GM23338 (cell line): ENCODE measurements around the gene FRG2. TPM values are rescaled to one million over a fixed set of nuclear protein-coding genes. Genes with fewer than 3 reads are reported as not detected.
"Not testable (repeated sequence)": the region's sequence is repeated elsewhere in the genome, so short reads cannot be mapped to it uniquely, and the experiment has no call there.

Experiments
- ATAC-seq: fragments of 200-7000 bp; cut with Tn5 transposase; 3 replicates; pipeline ENCODE4 v1.9.1; 2020
- DNase-seq: peaks from one replicate; pipeline ENCODE4 v3.0.0-alpha.2; 2015; ENCODE audit warnings: low spot score
- H2AFZ ChIP-seq: fragments of 200-600 bp; sonication (generic); 2 replicates; pipeline ENCODE4 v1.8.0; 2016; ENCODE audit warnings: antibody characterized with exemption, mild to moderate bottlenecking, moderate library complexity
- H3F3A ChIP-seq: fragments of 200-600 bp; sonication (generic); replicated peaks from 2 replicates; pipeline ENCODE4 v1.8.0; 2017; ENCODE audit warnings: antibody characterized with exemption, mixed run types, low read depth
- H3K27ac ChIP-seq: fragments of 200-600 bp; sonication (generic); 2 replicates; pipeline ENCODE4 v1.6.1; 2016; ENCODE audit warnings: low read depth
- H3K27me3 ChIP-seq: fragments of 200-600 bp; sonication (generic); 2 replicates; pipeline ENCODE4 v1.8.0; 2016; ENCODE audit warnings: mild to moderate bottlenecking, mixed run types, moderate library complexity; ENCODE audit not compliant: insufficient read depth
- H3K36me3 ChIP-seq: fragments of 200-600 bp; sonication (generic); 2 replicates; pipeline ENCODE4 v1.8.0; 2016; ENCODE audit warnings: mild to moderate bottlenecking; ENCODE audit not compliant: insufficient read depth
- H3K4me1 ChIP-seq: fragments of 200-600 bp; sonication (generic); 2 replicates; pipeline ENCODE4 v1.8.0; 2016; ENCODE audit warnings: mild to moderate bottlenecking, moderate library complexity; ENCODE audit not compliant: insufficient read depth
- H3K4me2 ChIP-seq: fragments of 200-600 bp; sonication (generic); 2 replicates; pipeline ENCODE4 v1.7.1; 2017; ENCODE audit warnings: mixed run types
- H3K4me3 ChIP-seq: fragments of 200-600 bp; sonication (generic); 2 replicates; pipeline ENCODE4 v1.6.1; 2016; ENCODE audit warnings: mixed run types
- H3K79me2 ChIP-seq: fragments of 200-600 bp; sonication (generic); replicated peaks from 2 replicates; pipeline ENCODE4 v1.8.0; 2017; ENCODE audit warnings: mild to moderate bottlenecking; ENCODE audit not compliant: insufficient read depth
- H3K9me2 ChIP-seq: fragments of 200-600 bp; sonication (generic); 2 replicates; pipeline ENCODE4 v1.8.0; 2017; ENCODE audit not compliant: insufficient read depth
- H4K20me1 ChIP-seq: fragments of 200-600 bp; sonication (generic); replicated peaks from 2 replicates; pipeline ENCODE4 v1.8.0; 2017; ENCODE audit warnings: mild to moderate bottlenecking; ENCODE audit not compliant: insufficient read depth
- H3K27ac Mint-ChIP-seq: 2 replicates; pipeline ENCODE4 v1.8.0; 2020; ENCODE audit warnings: inconsistent platforms, mild to moderate bottlenecking, moderate library complexity, mixed read lengths
- H3K27me3 Mint-ChIP-seq: 3 replicates; pipeline ENCODE4 v1.8.0; 2022; ENCODE audit warnings: low read depth, mild to moderate bottlenecking, moderate library complexity, mixed read lengths, inconsistent platforms; ENCODE audit not compliant: insufficient read depth, poor library complexity
- H3K36me3 Mint-ChIP-seq: 3 replicates; pipeline ENCODE4 v1.8.0; 2021; ENCODE audit warnings: low read depth, mild to moderate bottlenecking, inconsistent platforms, moderate library complexity, mixed read lengths
- H3K4me1 Mint-ChIP-seq: 3 replicates; pipeline ENCODE4 v1.8.0; 2020; ENCODE audit warnings: mild to moderate bottlenecking, inconsistent platforms, mixed read lengths
- H3K4me3 Mint-ChIP-seq: 3 replicates; pipeline ENCODE4 v1.8.0; 2021; ENCODE audit warnings: moderate library complexity, mild to moderate bottlenecking, inconsistent platforms, mixed read lengths
- H3K9me3 Mint-ChIP-seq: 3 replicates; pipeline ENCODE4 v1.8.0; 2020; ENCODE audit warnings: moderate library complexity, mild to moderate bottlenecking, inconsistent platforms, mixed read lengths
- CTCF ChIP-seq, 2 experiments: fragments of 200-600 bp in 1 of 2; sonication (generic) in 1 of 2; conservative IDR thresholded peaks; 2 replicates each; pipeline versions ENCODE4 v1.5.1 to v1.6.1; 2016 to 2017; ENCODE audit warnings: antibody characterized with exemption in 2 of 2, low read depth in 2 of 2, mild to moderate bottlenecking in 2 of 2, moderate library complexity in 1 of 2
- POLR2AphosphoS5 ChIP-seq: IDR thresholded peaks from 2 replicates; pipeline ENCODE4 v1.6.1; 2016; ENCODE audit warnings: antibody characterized with exemption, low read depth
- STAT1 ChIP-seq: IDR thresholded peaks from one replicate; pipeline ENCODE4 v1.6.1; 2016; ENCODE audit warnings: antibody characterized with exemption; ENCODE audit not compliant: unreplicated experiment
- ZNF331 ChIP-seq: fragments of 250-450 bp; sonication (Bioruptor Pico); IDR thresholded peaks from 2 replicates; pipeline ENCODE4 v1.5.0; 2020; ENCODE audit warnings: low read depth, mild to moderate bottlenecking, moderate library complexity
- polyA plus RNA-seq: library from polyadenylated mRNA; unstranded; fragments of >200 nt; fragmentation: Nextera tagmentation; extraction: Ambion mirVana; gene quantifications from 2 replicates; pipeline ENCODE4 v1.2.1, GENCODE V29; 2016
- total RNA-seq: library from RNA; depleted of rRNA; stranded (reverse); fragments of >200 nt; shearing (Covaris generic); gene quantifications from 2 replicates; pipeline ENCODE4 v1.2.3, GENCODE V29; 2014

The FRG2 gene
- total and polyA plus RNA-seq, 2 experiments from 2014 or later: not detected

- Histone ChIP-seq H3K4me3 (no peak overlapping the region), H3K79me2 (no peaks in the 10 kb centered on the region), H4K20me1 (no peaks in the 10 kb centered on the region), H3K27me3 (no peaks in the 10 kb centered on the region), H3K36me3 (no peaks in the 10 kb centered on the region), H3F3A (no peaks in the 10 kb centered on the region), H2AFZ (no peak overlapping the region; the same call in 1 of the 2 replicates), H3K4me2 (no peak overlapping the region), H3K27ac (no peak overlapping the region), H3K4me1 (peaks cover 15% of the 10 kb centered on the region; the same call in 1 of the 2 replicates), H3K9me2 (no peaks in the 10 kb centered on the region)
- Mint-ChIP-seq H3K9me3 (peaks cover 58% of the 10 kb centered on the region), H3K27me3 (no peaks in the 10 kb centered on the region), H3K4me3 (no peak overlapping the region), H3K27ac (no peak overlapping the region), H3K4me1 (peaks cover 8% of the 10 kb centered on the region; the same call in 2 of the 3 replicates), H3K36me3 (no peaks in the 10 kb centered on the region)
- ATAC-seq (no peak), DNase-seq (no peak)
- TF ChIP-seq CTCF (conservative IDR thresholded peaks at IDR 0.05; ENCODE audit: low read depth in 2 of 2): no peak
- no peak for TF ChIP-seq POLR2AphosphoS5
- no peak for TF ChIP-seq ZNF331 (CRISPR knock-in tag)
- TF ChIP-seq STAT1: no peak
Observed at GRCh38 chr4:189988877-189989431, 38.1 kb downstream of the FRG2 start.

GRCh38 chr4:189985651-189986243 is 41.3 kb downstream of the FRG2 start:
- not testable (repeated sequence) for DNase-seq, ATAC-seq, H3K27ac Mint-ChIP-seq, H3K36me3 Mint-ChIP-seq, H3K4me2 ChIP-seq, H3K27ac ChIP-seq, H3F3A ChIP-seq, H4K20me1 ChIP-seq, H3K4me3 ChIP-seq, H3K27me3 ChIP-seq, H3K9me2 ChIP-seq, H2AFZ ChIP-seq, H3K4me3 Mint-ChIP-seq, H3K36me3 ChIP-seq, H3K79me2 ChIP-seq, H3K4me1 Mint-ChIP-seq
- Mint-ChIP-seq H3K27me3 (peaks cover 10% of the 10 kb centered on the region), H3K9me3 (peaks cover 67% of the 10 kb centered on the region)
- peaks cover 15% of the 10 kb centered on the region; the same call in 1 of the 2 replicates for H3K4me1 ChIP-seq

GRCh38 chr4:189984661-189985060 is 42.4 kb downstream of the FRG2 start:
- H3K36me3 ChIP-seq, H3K27me3 ChIP-seq, H2AFZ ChIP-seq, H3K9me2 ChIP-seq, H3F3A ChIP-seq, H4K20me1 ChIP-seq, H3K27ac ChIP-seq, H3K4me3 ChIP-seq, H3K4me2 ChIP-seq, H3K36me3 Mint-ChIP-seq, H3K4me3 Mint-ChIP-seq, H3K79me2 ChIP-seq, H3K27ac Mint-ChIP-seq, ATAC-seq, DNase-seq: not testable (repeated sequence)
- Mint-ChIP-seq H3K9me3 (peaks cover 67% of the 10 kb centered on the region), H3K4me1 (peaks cover 11% of the 10 kb centered on the region; the same call in 2 of the 3 replicates), H3K27me3 (peaks cover 17% of the 10 kb centered on the region)
- H3K4me1 ChIP-seq: peaks cover 15% of the 10 kb centered on the region; the same call in 1 of the 2 replicates

- H3K36me3 ChIP-seq, H3K79me2 ChIP-seq, H4K20me1 ChIP-seq, ATAC-seq, H3K36me3 Mint-ChIP-seq, H3K27me3 ChIP-seq, DNase-seq, H2AFZ ChIP-seq, H3K4me3 Mint-ChIP-seq, H3K9me2 ChIP-seq, H3K4me2 ChIP-seq, H3F3A ChIP-seq, H3K4me3 ChIP-seq, H3K27ac Mint-ChIP-seq, H3K27ac ChIP-seq: not testable (repeated sequence)
- H3K9me3 Mint-ChIP-seq: peaks cover 70% of the 10 kb centered on the region
- H3K4me1 Mint-ChIP-seq: peaks cover 11% of the 10 kb centered on the region; the same call in 2 of the 3 replicates
- peaks cover 15% of the 10 kb centered on the region; the same call in 1 of the 2 replicates for H3K4me1 ChIP-seq
- H3K27me3 Mint-ChIP-seq: peaks cover 17% of the 10 kb centered on the region
Observed at GRCh38 chr4:189983916-189984526, 43.0 kb downstream of the FRG2 start.
